Measurements from ENCODE around the gene ARRB2. TPM values are rescaled to one million over a fixed set of nuclear protein-coding genes. Genes with fewer than 3 reads are reported as not detected.
"Not testable (repeated sequence)": the region's sequence is repeated elsewhere in the genome, so short reads cannot be mapped to it uniquely, and the experiment has no call there.

Gene ARRB2
- total and polyA plus RNA-seq, 2 of the 4 experiments (the other 2 are of a cell fraction): 3.9 to 10.6 TPM

DNA sequence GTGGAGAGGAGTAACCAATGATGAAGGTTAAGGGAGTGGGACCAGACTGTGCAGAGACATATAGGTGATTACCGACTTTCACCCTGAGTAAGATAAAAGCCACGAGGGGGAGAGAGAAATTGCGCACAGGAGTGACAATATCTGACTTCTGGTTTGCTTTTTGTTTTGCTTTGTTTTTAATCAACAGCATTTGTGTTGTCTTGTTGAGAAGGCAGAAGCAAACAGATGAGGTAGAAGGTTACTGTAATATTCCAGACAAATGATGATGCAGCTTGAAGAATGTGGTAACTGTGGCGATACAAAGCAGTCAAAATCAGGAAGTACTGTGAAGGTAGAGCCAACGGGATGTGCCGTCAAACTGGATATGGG is 14.0 kb upstream of the ARRB2 start:
- Histone ChIP-seq H2AK9ac (replicated peaks; ENCODE audit: low read depth, low read length, poor library complexity) (no peak overlapping the region), H4K8ac (ENCODE audit: low read depth in 2 of 2, low read length in 2 of 2) (no peak overlapping the region), H4K91ac (ENCODE audit: insufficient read depth, low read depth, low read length) (no peak overlapping the region), H3K9me3 (ENCODE audit: control insufficient read depth, insufficient read depth, low read length) (no peaks in the 10 kb centered on the region), H2BK20ac (ENCODE audit: low read depth, low read length) (no peak overlapping the region), H3K56ac (ENCODE audit: extremely low read depth, insufficient read depth, low read length) (no peak overlapping the region), H3K4me2 (ENCODE audit: low read depth, low read length) (no peak overlapping the region), H3K23ac (ENCODE audit: low read depth, low read length) (no peak overlapping the region), H2AFZ (replicated peaks; ENCODE audit: low read length, poor library complexity) (no peak overlapping the region), H3K27me3 (ENCODE audit: control insufficient read depth, insufficient read depth, low read length) (no peaks in the 10 kb centered on the region), H2BK120ac (ENCODE audit: low read depth, low read length) (no peak overlapping the region), H3K4ac (ENCODE audit: low read depth, low read length) (no peak overlapping the region), H3K36me3 (ENCODE audit: control insufficient read depth, insufficient read depth, low read length) (peaks cover 5% of the 10 kb centered on the region), H3K9ac (ENCODE audit: low read depth, low read length) (no peak overlapping the region), H2BK5ac (ENCODE audit: low read depth, low read length, poor library complexity, severe bottlenecking) (no peak overlapping the region), H3K14ac (replicated peaks; ENCODE audit: low read depth, low read length) (no peak overlapping the region), H3K79me1 (ENCODE audit: low read depth in 1 of 2, low read length in 2 of 2) (peaks cover 12 to 60% of the 10 kb centered on the region in 2 experiments), H3K18ac (ENCODE audit: low read depth, low read length) (no peak overlapping the region), H3K27ac (ENCODE audit: insufficient read depth, low read length) (no peak overlapping the region), H2AK5ac (ENCODE audit: low read depth, low read length) (no peak overlapping the region), H3K4me3 (ENCODE audit: insufficient read depth, low read depth, low read length) (no peak overlapping the region), H4K20me1 (ENCODE audit: insufficient read depth, low read length) (peaks cover 18% of the 10 kb centered on the region), H2BK15ac (ENCODE audit: low read depth, low read length) (no peak overlapping the region), H3K4me1 (ENCODE audit: control insufficient read depth, insufficient read depth, low read length) (peaks cover 2% of the 10 kb centered on the region; the same call in 1 of the 2 replicates), H3K9me1 (ENCODE audit: insufficient read depth, low read length) (peaks cover 10% of the 10 kb centered on the region; the same call in 1 of the 2 replicates), H4K5ac (ENCODE audit: low read depth, low read length) (no peak overlapping the region)
- in situ Hi-C loops (cut with MboI; ENCODE audit: low sequenced_read_pairs): no loop called here
- no peak for ATAC-seq (ENCODE audit: low read depth)
- DNase-seq: no peak
- intact Hi-C loops (cut with micrococcal nuclease): no loop called here
- CTCF ChIA-PET: no interaction called here
- dilution Hi-C loops (cut with HindIII; ENCODE audit: low sequenced_read_pairs, unreplicated experiment): no loop called here
- no TSS peak for BruUV-seq (replicated peaks)
- 80% methylated on average over 5 of the region's 6 CpGs; no CpG with 5 or more reads in 1 of the 2 experiments for WGBS, 2 experiments (ENCODE audit: extremely low coverage in 2 of 2, insufficient read length in 1 of 2)
- POLR2A ChIA-PET (ENCODE audit: unreplicated experiment): no interaction called here
- no peak for TF ChIP-seq RAD21 (IDR thresholded peaks at IDR 0.05; ENCODE audit: low read length)
- no peak for TF ChIP-seq POLR2A (IDR thresholded peaks at IDR 0.05; ENCODE audit: low read depth, low read length)

- H2AK5ac ChIP-seq (ENCODE audit: low read depth, low read length); CTCF ChIA-PET; H3K9me3 ChIP-seq (ENCODE audit: control insufficient read depth, insufficient read depth, low read length); H3K18ac ChIP-seq (ENCODE audit: low read depth, low read length); H2BK120ac ChIP-seq (ENCODE audit: low read depth, low read length); ATAC-seq (ENCODE audit: low read depth); H2BK15ac ChIP-seq (ENCODE audit: low read depth, low read length); H3K36me3 ChIP-seq (ENCODE audit: control insufficient read depth, insufficient read depth, low read length); H2AFZ ChIP-seq (replicated peaks; ENCODE audit: low read length, poor library complexity); H3K9ac ChIP-seq (ENCODE audit: low read depth, low read length); H3K4me2 ChIP-seq (ENCODE audit: low read depth, low read length); H3K4ac ChIP-seq (ENCODE audit: low read depth, low read length); in situ Hi-C loops (cut with MboI; ENCODE audit: low sequenced_read_pairs); H2BK5ac ChIP-seq (ENCODE audit: low read depth, low read length, poor library complexity, severe bottlenecking); H3K27me3 ChIP-seq (ENCODE audit: control insufficient read depth, insufficient read depth, low read length); H4K8ac ChIP-seq (ENCODE audit: low read depth in 2 of 2, low read length in 2 of 2); H2AK9ac ChIP-seq (replicated peaks; ENCODE audit: low read depth, low read length, poor library complexity); BruUV-seq (replicated peaks); H2BK20ac ChIP-seq (ENCODE audit: low read depth, low read length); H4K5ac ChIP-seq (ENCODE audit: low read depth, low read length); dilution Hi-C loops (cut with HindIII; ENCODE audit: low sequenced_read_pairs, unreplicated experiment); H4K20me1 ChIP-seq (ENCODE audit: insufficient read depth, low read length); DNase-seq; H3K4me3 ChIP-seq (ENCODE audit: insufficient read depth, low read depth, low read length); POLR2A ChIA-PET (ENCODE audit: unreplicated experiment); H3K27ac ChIP-seq (ENCODE audit: insufficient read depth, low read length); H3K23ac ChIP-seq (ENCODE audit: low read depth, low read length); H4K91ac ChIP-seq (ENCODE audit: insufficient read depth, low read depth, low read length); H3K56ac ChIP-seq (ENCODE audit: extremely low read depth, insufficient read depth, low read length); H3K14ac ChIP-seq (replicated peaks; ENCODE audit: low read depth, low read length); H3K9me1 ChIP-seq (ENCODE audit: insufficient read depth, low read length); H3K4me1 ChIP-seq (ENCODE audit: control insufficient read depth, insufficient read depth, low read length): not testable (repeated sequence)
- peaks cover 24 to 65% of the 10 kb centered on the region in 2 experiments for H3K79me1 ChIP-seq (ENCODE audit: low read depth in 1 of 2, low read length in 2 of 2)
- 93% methylated on average over 3 of the region's 13 CpGs; no CpG with 5 or more reads in 1 of the 2 experiments for WGBS, 2 experiments (ENCODE audit: extremely low coverage in 2 of 2, insufficient read length in 1 of 2)
- intact Hi-C loops (cut with micrococcal nuclease): loop anchor here (5.0 kb wide), 1 partner anchor 132 kb away; no protein-coding TSS in a partner anchor
Measured at GRCh38 chr17:4699401-4700056, 10.9 kb upstream of the ARRB2 start.
